Measurements from ENCODE around the gene VAV2.

The VAV2 gene

GRCh38 chr9:134010310-134011173 is 18.4 kb upstream of the VAV2 start:
- H3K36me3 ChIP-seq: 0 out of 2 replicates have a peak, but pooled peaks cover 4% of the 10 kb centered on the region
- H3K27me3 ChIP-seq: no peaks in the 10 kb centered on the region
- 0 out of 2 replicates have a peak, but pooled peaks cover 7% of the 10 kb centered on the region for H3K4me1 ChIP-seq
- TF ChIP-seq Cebpa-rat (IDR thresholded peaks at IDR 0.05): no peak
- peaks cover 36% of the 10 kb centered on the region for H3K9me3 ChIP-seq
- H3K4me3 ChIP-seq: no peak overlapping the region
- no peak overlapping the region for H3K9ac ChIP-seq
- H3K27ac ChIP-seq: no peak overlapping the region
- no peaks in the 10 kb centered on the region for H4K20me1 ChIP-seq
- H3K4me2 ChIP-seq: no peak overlapping the region

- no peak for TF ChIP-seq Cebpa-rat (IDR thresholded peaks at IDR 0.05)
- H3K27me3 ChIP-seq: no peaks in the 10 kb centered on the region
- H4K20me1 ChIP-seq: no peaks in the 10 kb centered on the region
- H3K4me2 ChIP-seq: no peak overlapping the region
- no peak overlapping the region for H3K27ac ChIP-seq
- no peaks in the 10 kb centered on the region for H3K36me3 ChIP-seq
- H3K9me3 ChIP-seq: peaks cover 20% of the 10 kb centered on the region
- H3K4me3 ChIP-seq: no peak overlapping the region
- 0 out of 2 replicates have a peak, but pooled peaks cover 7% of the 10 kb centered on the region for H3K4me1 ChIP-seq
- H3K9ac ChIP-seq: no peak overlapping the region
Observed at GRCh38 chr9:134007571-134007970, 15.4 kb upstream of the VAV2 start.

DNA sequence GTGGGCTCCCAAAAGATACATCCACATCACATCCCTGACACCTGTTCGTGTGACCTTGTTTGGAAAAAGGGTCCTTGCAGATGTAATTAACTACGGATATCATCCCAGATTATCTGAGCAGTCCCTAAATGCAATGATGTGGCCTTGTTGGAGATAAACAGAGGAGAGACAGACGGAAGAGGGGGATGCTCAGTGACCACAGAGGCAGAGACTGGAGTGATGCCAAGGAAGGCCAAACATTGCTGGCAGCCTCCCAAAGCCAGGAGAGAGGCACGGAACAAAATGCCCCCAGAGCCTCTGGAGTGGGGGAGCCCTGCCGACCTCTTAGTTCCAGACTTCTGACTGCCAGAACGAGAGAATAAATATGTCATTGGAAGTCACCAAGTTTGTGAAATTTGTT is 15.0 kb upstream of the VAV2 start:
- Histone ChIP-seq H3K4me3 (no peak overlapping the region), H3K4me2 (no peak overlapping the region), H3K27ac (no peak overlapping the region), H3K9ac (no peak overlapping the region), H3K27me3 (no peaks in the 10 kb centered on the region), H3K4me1 (0 out of 2 replicates have a peak, but pooled peaks cover 7% of the 10 kb centered on the region), H3K36me3 (no peaks in the 10 kb centered on the region), H4K20me1 (no peaks in the 10 kb centered on the region), H3K9me3 (peaks cover 20% of the 10 kb centered on the region)
- TF ChIP-seq Cebpa-rat (IDR thresholded peaks at IDR 0.05): no peak

DNA sequence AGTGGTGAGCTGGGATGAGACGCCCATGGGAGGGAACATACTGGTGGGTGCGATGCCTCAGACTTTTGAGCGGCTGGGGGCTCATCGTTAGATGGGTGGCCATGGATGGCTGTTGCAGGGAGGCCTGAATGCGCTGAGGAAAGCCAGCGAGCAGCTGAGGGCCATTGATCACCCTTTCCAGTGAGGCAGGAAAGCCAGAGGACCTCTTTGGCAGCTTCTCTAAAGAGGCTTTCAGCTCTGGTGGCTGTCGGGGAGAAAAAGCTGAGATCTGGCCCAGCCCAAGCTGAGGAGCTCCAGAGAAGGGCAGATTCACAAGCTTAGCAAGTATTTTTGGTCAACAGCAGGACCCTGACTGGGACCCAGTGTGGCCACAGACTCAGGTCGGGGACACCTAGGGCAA is 13.3 kb upstream of the VAV2 start:
- Histone ChIP-seq H3K27me3 (no peaks in the 10 kb centered on the region), H4K20me1 (no peaks in the 10 kb centered on the region), H3K4me2 (no peak overlapping the region), H3K9ac (no peak overlapping the region), H3K4me3 (no peak overlapping the region), H3K9me3 (peaks cover 5% of the 10 kb centered on the region), H3K36me3 (no peaks in the 10 kb centered on the region), H3K4me1 (0 out of 2 replicates have a peak, but pooled peaks cover 7% of the 10 kb centered on the region), H3K27ac (no peak overlapping the region)
- TF ChIP-seq Cebpa-rat (IDR thresholded peaks at IDR 0.05): no peak

GRCh38 chr9:134004881-134005280 is 12.8 kb upstream of the VAV2 start:
- Histone ChIP-seq H3K9me3 (no peaks in the 10 kb centered on the region), H3K27ac (no peak overlapping the region), H3K27me3 (no peaks in the 10 kb centered on the region), H3K4me1 (0 out of 2 replicates have a peak, but pooled peaks cover 7% of the 10 kb centered on the region), H4K20me1 (no peaks in the 10 kb centered on the region), H3K4me3 (no peak overlapping the region), H3K36me3 (no peaks in the 10 kb centered on the region), H3K4me2 (no peak overlapping the region), H3K9ac (no peak overlapping the region)
- no peak for TF ChIP-seq Cebpa-rat (IDR thresholded peaks at IDR 0.05)

DNA sequence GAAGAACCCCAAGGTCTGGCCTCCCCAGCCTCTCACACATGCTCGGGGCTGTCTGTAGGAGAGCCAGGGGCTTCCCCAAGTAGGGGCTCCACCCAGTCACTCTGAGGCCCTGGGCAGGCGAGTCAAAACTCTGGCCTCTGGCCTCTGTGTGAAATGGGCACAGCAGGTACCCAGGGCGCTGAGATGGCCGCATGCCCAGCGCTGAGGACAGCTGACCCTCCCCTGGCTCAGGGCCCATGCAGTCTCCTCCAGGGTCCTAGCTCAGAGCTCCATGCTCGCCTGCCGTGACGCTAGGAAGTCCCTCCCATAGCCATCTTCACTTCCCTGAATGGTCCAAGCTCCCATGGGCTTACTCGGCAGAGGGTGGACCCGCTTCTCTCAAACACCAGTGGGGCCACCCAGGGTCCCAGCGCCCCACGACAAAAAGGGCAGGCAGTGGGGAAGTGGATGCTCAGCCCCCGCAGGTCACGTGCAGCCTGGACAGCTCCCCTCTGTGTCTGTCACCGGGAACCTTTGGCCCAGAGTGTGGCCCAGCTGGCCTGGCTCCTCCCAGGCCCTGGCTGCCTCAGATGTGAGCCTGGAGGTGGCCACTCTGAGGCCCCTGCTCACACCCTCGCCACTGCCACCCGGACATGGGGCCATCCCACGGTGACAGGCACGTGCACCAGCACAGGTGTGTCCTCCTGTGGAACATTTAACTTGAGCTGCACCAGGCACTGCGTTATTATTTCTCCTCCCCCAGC is 12.2 kb upstream of the VAV2 start:
- Histone ChIP-seq H3K27ac (no peak overlapping the region), H3K4me2 (no peak overlapping the region), H3K27me3 (no peaks in the 10 kb centered on the region), H4K20me1 (no peaks in the 10 kb centered on the region), H3K4me3 (no peak overlapping the region), H3K9me3 (no peaks in the 10 kb centered on the region), H3K4me1 (0 out of 2 replicates have a peak, but pooled peaks cover 7% of the 10 kb centered on the region), H3K36me3 (no peaks in the 10 kb centered on the region), H3K9ac (no peak overlapping the region)
- no peak for TF ChIP-seq Cebpa-rat (IDR thresholded peaks at IDR 0.05)

- Histone ChIP-seq H4K20me1 (no peaks in the 10 kb centered on the region), H3K9me3 (no peaks in the 10 kb centered on the region), H3K4me2 (no peak overlapping the region), H3K9ac (no peak overlapping the region), H3K36me3 (no peaks in the 10 kb centered on the region), H3K4me3 (no peak overlapping the region), H3K27ac (no peak overlapping the region), H3K4me1 (0 out of 2 replicates have a peak, but pooled peaks cover 7% of the 10 kb centered on the region), H3K27me3 (no peaks in the 10 kb centered on the region)
- TF ChIP-seq Cebpa-rat (IDR thresholded peaks at IDR 0.05): no peak
Observed at GRCh38 chr9:134003237-134003636, 11.1 kb upstream of the VAV2 start.

- H3K4me1 ChIP-seq: 0 out of 2 replicates have a peak, but pooled peaks cover 7% of the 10 kb centered on the region
- no peak overlapping the region for H3K4me3 ChIP-seq
- no peak overlapping the region for H3K4me2 ChIP-seq
- no peaks in the 10 kb centered on the region for H3K9me3 ChIP-seq
- no peaks in the 10 kb centered on the region for H4K20me1 ChIP-seq
- no peak overlapping the region for H3K27ac ChIP-seq
- no peak overlapping the region for H3K9ac ChIP-seq
- TF ChIP-seq Cebpa-rat (IDR thresholded peaks at IDR 0.05): no peak
- H3K36me3 ChIP-seq: no peaks in the 10 kb centered on the region
- H3K27me3 ChIP-seq: no peaks in the 10 kb centered on the region
Observed at GRCh38 chr9:134002796-134003195, 10.7 kb upstream of the VAV2 start.

GRCh38 chr9:133999851-134000265 is 7.7 kb upstream of the VAV2 start:
- no peak overlapping the region for H3K9ac ChIP-seq
- H3K9me3 ChIP-seq: no peaks in the 10 kb centered on the region
- H3K4me3 ChIP-seq: no peak overlapping the region
- H3K27ac ChIP-seq: no peak overlapping the region
- H3K36me3 ChIP-seq: no peaks in the 10 kb centered on the region
- no peaks in the 10 kb centered on the region for H4K20me1 ChIP-seq
- TF ChIP-seq Cebpa-rat (IDR thresholded peaks at IDR 0.05): no peak
- H3K4me2 ChIP-seq: no peak overlapping the region
- H3K4me1 ChIP-seq: peaks cover 3% of the 10 kb centered on the region; the same call in 1 of the 2 replicates
- H3K27me3 ChIP-seq: no peaks in the 10 kb centered on the region
